H1 (cell line): Measurements from ENCODE around the gene TMEM196. TPM values are rescaled to one million over a fixed set of nuclear protein-coding genes. Genes with fewer than 3 reads are reported as not detected.

Experiments used
- CTCF ChIA-PET: fragments of 300-600 bp; sonication (Branson Sonifier 250); formaldehyde crosslinking; loops from one replicate; lab custom pipeline; 2021; ENCODE audit not compliant: partially characterized antibody; lab: Charles Lee
- POLR2A ChIA-PET: fragments of 300-600 bp; sonication (Branson Sonifier 250); formaldehyde crosslinking; loops from one replicate; lab custom pipeline; 2021; ENCODE audit warnings: inconsistent platforms; ENCODE audit not compliant: partially characterized antibody; lab: Charles Lee
- DNase-seq, 2 experiments: peaks; one replicate each; pipeline versions ENCODE4 v3.0.0 to v3.0.0-alpha.2; 2010 to 2022; ENCODE audit warnings: low spot score in 2 of 2, low read depth in 1 of 2, mixed read lengths in 1 of 2
- FAIRE-seq: peaks from 2 replicates; lab custom pipeline; 2011; peaks lifted over from hg19 to GRCh38; lab: Jason Lieb, UNC
- H2AFZ ChIP-seq: 2 replicates; pipeline ENCODE4 v1.8.1; 2012; ENCODE audit warnings: low read length, inconsistent platforms
- H2AK5ac ChIP-seq: 2 replicates; pipeline ENCODE4 v1.6.1; 2013; ENCODE audit warnings: low read depth, low read length
- H2BK120ac ChIP-seq: replicated peaks from 2 replicates; pipeline ENCODE3; 2013; ENCODE audit warnings: low read depth, low read length, inconsistent platforms
- H2BK12ac ChIP-seq: 2 replicates; pipeline ENCODE4 v1.6.1; 2013; ENCODE audit warnings: low read depth, low read length
- H2BK15ac ChIP-seq: 2 replicates; pipeline ENCODE4 v1.6.1; 2013; ENCODE audit warnings: low read length
- H2BK20ac ChIP-seq: 2 replicates; pipeline ENCODE4 v1.6.1; 2013; ENCODE audit warnings: low read length
- H2BK5ac ChIP-seq: 2 replicates; pipeline ENCODE4 v1.6.1; 2013; ENCODE audit warnings: low read depth, low read length
- H3K14ac ChIP-seq: 2 replicates; pipeline ENCODE4 v1.6.1; 2013; ENCODE audit warnings: inconsistent platforms; ENCODE audit not compliant: insufficient read length
- H3K18ac ChIP-seq: 2 replicates; pipeline ENCODE4 v1.6.1; 2013; ENCODE audit warnings: low read length; ENCODE audit errors: extremely low read depth
- H3K23ac ChIP-seq: 2 replicates; pipeline ENCODE4 v1.6.1; 2013; ENCODE audit warnings: inconsistent platforms; ENCODE audit not compliant: insufficient read length
- H3K23me2 ChIP-seq: 2 replicates; pipeline ENCODE4 v1.6.1; 2013; ENCODE audit warnings: low read depth, low read length
- H3K27ac ChIP-seq: 2 replicates; pipeline ENCODE4 v1.6.1; 2011; ENCODE audit warnings: low read depth, low read length, inconsistent platforms
- H3K27me3 ChIP-seq, 4 experiments: replicated peaks in 1 of 4; 1 replicate in 1 of 4; 2 replicates in 3 of 4; pipeline versions ENCODE4 v1.6.1 to v1.8.1; 2011 to 2013; ENCODE audit warnings: low read length in 3 of 4, mild to moderate bottlenecking in 3 of 4, inconsistent platforms in 2 of 4, mixed read lengths in 2 of 4, moderate library complexity in 1 of 4; ENCODE audit not compliant: control insufficient read depth in 3 of 4, insufficient read depth in 3 of 4; ENCODE audit errors: extremely low read depth in 1 of 4
- H3K36me3 ChIP-seq, 4 experiments: 2 replicates each; pipeline versions ENCODE4 v1.6.1 to v1.8.1; 2011 to 2013; ENCODE audit warnings: mild to moderate bottlenecking in 4 of 4, low read length in 3 of 4, moderate library complexity in 2 of 4, control low read depth in 1 of 4, inconsistent platforms in 1 of 4; ENCODE audit not compliant: insufficient read depth in 4 of 4, control insufficient read depth in 2 of 4
- H3K4ac ChIP-seq: replicated peaks from 2 replicates; pipeline ENCODE3; 2013; ENCODE audit warnings: low read length, low read depth, mixed read lengths, inconsistent platforms; ENCODE audit not compliant: insufficient read length
- H3K4me1 ChIP-seq, 4 experiments: replicated peaks in 1 of 4; 1 replicate in 1 of 4; 2 replicates in 3 of 4; pipeline versions ENCODE4 v1.6.1 to v1.8.1; 2011 to 2013; ENCODE audit warnings: low read length in 3 of 4, inconsistent platforms in 2 of 4, mixed read lengths in 1 of 4; ENCODE audit not compliant: insufficient read depth in 4 of 4, control insufficient read depth in 3 of 4
- H3K4me2 ChIP-seq, 2 experiments: 2 replicates each; pipeline versions ENCODE4 v1.6.1 to v1.8.1; 2011 to 2013; ENCODE audit warnings: low read depth in 2 of 2, low read length in 2 of 2, control low read depth in 1 of 2, inconsistent platforms in 1 of 2, mild to moderate bottlenecking in 1 of 2; ENCODE audit not compliant: insufficient read depth in 1 of 2
- H3K4me3 ChIP-seq, 4 experiments: fragments of 200-600, 300-600 bp in 1 of 4; sonication (generic), shearing (Covaris generic), sonication (Bioruptor Twin) in 1 of 4; 2 replicates each; pipeline versions ENCODE4 v1.5.1 to v1.8.1; 2011 to 2016; ENCODE audit warnings: low read length in 4 of 4, low read depth in 3 of 4, control low read depth in 2 of 4, inconsistent platforms in 2 of 4, mild to moderate bottlenecking in 2 of 4, mixed read lengths in 1 of 4, moderate library complexity in 1 of 4; ENCODE audit not compliant: insufficient read depth in 2 of 4; ENCODE audit errors: extremely low read depth in 1 of 4
- H3K56ac ChIP-seq: replicated peaks from 2 replicates; pipeline ENCODE3; 2013; ENCODE audit warnings: low read depth, mild to moderate bottlenecking, mixed read lengths, low read length, inconsistent platforms; ENCODE audit not compliant: insufficient read length
- H3K79me1 ChIP-seq: 2 replicates; pipeline ENCODE4 v1.6.1; 2013; ENCODE audit warnings: low read depth, low read length, control low read depth
- H3K79me2 ChIP-seq, 2 experiments: 2 replicates each; pipeline versions ENCODE4 v1.6.1 to v1.8.1; 2012 to 2013; ENCODE audit warnings: low read length in 2 of 2, mild to moderate bottlenecking in 2 of 2, inconsistent platforms in 1 of 2; ENCODE audit not compliant: insufficient read depth in 2 of 2, control insufficient read depth in 1 of 2
- H3K9ac ChIP-seq, 4 experiments: replicated peaks in 1 of 4; 1 replicate in 1 of 4; 2 replicates in 3 of 4; pipeline versions ENCODE4 v1.6.1 to v1.8.1; 2011 to 2013; ENCODE audit warnings: low read depth in 3 of 4, low read length in 3 of 4, control low read depth in 2 of 4, mild to moderate bottlenecking in 2 of 4, moderate library complexity in 2 of 4, inconsistent platforms in 1 of 4; ENCODE audit errors: extremely low read depth in 1 of 4
- H3K9me3 ChIP-seq, 2 experiments: 2 replicates each; pipeline versions ENCODE4 v1.6.1 to v1.8.1; 2012 to 2013; ENCODE audit warnings: mild to moderate bottlenecking in 2 of 2, moderate library complexity in 2 of 2, control low read depth in 1 of 2, inconsistent platforms in 1 of 2, low read depth in 1 of 2, low read length in 1 of 2, mixed read lengths in 1 of 2; ENCODE audit not compliant: insufficient read depth in 2 of 2
- H4K20me1 ChIP-seq, 2 experiments: replicated peaks in 1 of 2; 2 replicates each; pipeline versions ENCODE3 to v1.8.1; 2011 to 2013; ENCODE audit warnings: inconsistent platforms in 2 of 2, low read length in 2 of 2, mild to moderate bottlenecking in 1 of 2; ENCODE audit not compliant: insufficient read depth in 2 of 2, control insufficient read depth in 1 of 2
- H4K5ac ChIP-seq: 2 replicates; pipeline ENCODE4 v1.6.1; 2013; ENCODE audit warnings: low read length, low read depth, mixed read lengths, inconsistent platforms; ENCODE audit not compliant: insufficient read length
- H4K8ac ChIP-seq: 2 replicates; pipeline ENCODE4 v1.8.0; 2013; ENCODE audit warnings: mild to moderate bottlenecking, moderate library complexity, low read length, inconsistent platforms; ENCODE audit not compliant: insufficient read depth; ENCODE audit errors: extremely low read depth
- H4K91ac ChIP-seq: replicated peaks from 2 replicates; pipeline ENCODE3; 2013; ENCODE audit warnings: low read length, mixed read lengths, inconsistent platforms; ENCODE audit not compliant: insufficient read length
- CREB1 ChIP-seq: IDR thresholded peaks from 2 replicates; pipeline ENCODE4 v1.6.1; 2012; ENCODE audit warnings: inconsistent platforms
- EZH2 ChIP-seq: fragments of 200-600 bp; sonication (generic); IDR thresholded peaks from 2 replicates; pipeline ENCODE4 v1.7.1; 2012; ENCODE audit warnings: low read depth, mild to moderate bottlenecking, moderate library complexity, low read length, inconsistent platforms; ENCODE audit not compliant: severe bottlenecking
- YY1 ChIP-seq: IDR thresholded peaks from 2 replicates; pipeline ENCODE4 v1.6.1; 2011; ENCODE audit warnings: low read depth, mild to moderate bottlenecking, low read length
- WGBS, 2 experiments: shearing (Covaris generic) in 1 of 2; methylation state at CpG; one replicate each; pipeline versions ENCODE4 v1.1.6 to v1.1.7; 2013 to 2015; ENCODE audit warnings: low lambda C conversion rate in 2 of 2, mixed read lengths in 2 of 2, inconsistent platforms in 1 of 2, low coverage in 1 of 2, missing lambda C conversion rate in 1 of 2; ENCODE audit not compliant: insufficient replicate concordance in 2 of 2, insufficient coverage in 1 of 2, insufficient read length in 1 of 2; ENCODE audit errors: extremely low coverage in 1 of 2, missing lambda C conversion rate in 1 of 2; 5-methylcytosine and 5-hydroxymethylcytosine counted together
- polyA plus RNA-seq, 7 experiments: library from polyadenylated mRNA; depleted of rRNA in 3 of 7; stranded (reverse) in 5 of 7; unstranded in 2 of 7; fragments of >200 nt in 5 of 7; fragments of 200-250 nt in 2 of 7; gene quantifications; 1 replicate in 5 of 7; 2 replicates in 1 of 7; 4 replicates in 1 of 7; pipeline versions ENCODE4 v1.2.1 to v1.2.3, GENCODE V29; 2011 to 2013; ENCODE audit warnings: missing spikeins in 2 of 7, mixed read lengths in 2 of 7
- total RNA-seq: library from RNA; stranded (reverse); fragmentation: NEBNext Ultra II Directional; extraction: Animal tissue kit (Norgen Biotek cat#: 25700); gene quantifications from 2 replicates; pipeline ENCODE4 v1.2.1, GENCODE V29; 2021
- TF ChIP-seq, protein P1 (sequence below): IDR thresholded peaks from 2 replicates; pipeline ENCODE4 v1.6.1; 2012; ENCODE audit warnings: low read length, inconsistent platforms

Gene TMEM196
- total and polyA plus RNA-seq, 2 of the 8 experiments (the other 6 are each of a cell fraction or from before 2014, with no cell fraction given) = 0.06 to 0.07 TPM

DNA sequence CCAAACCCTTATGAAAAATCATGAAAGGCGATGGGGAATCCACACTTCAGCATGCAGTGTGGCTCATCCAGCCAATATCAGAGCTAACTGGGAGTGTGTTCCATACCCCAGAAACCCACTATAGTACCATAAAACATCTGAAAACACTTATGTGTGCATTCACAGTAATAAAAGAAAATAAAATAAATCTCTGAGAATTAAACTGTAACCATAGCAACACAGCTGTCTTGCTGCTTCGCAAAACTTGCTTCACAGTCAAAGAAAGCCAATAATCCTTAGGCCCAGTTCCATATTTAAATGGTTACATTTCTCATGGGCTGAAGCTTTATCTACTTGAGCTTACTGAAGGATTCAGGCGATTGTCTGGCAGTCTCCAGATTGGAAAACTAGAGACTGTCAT, 44.7 kb downstream of the TMEM196 start:
- FAIRE-seq (no peak), DNase-seq (no peak)
- Histone ChIP-seq H3K4ac (no peak overlapping the region), H3K4me3 (no peak overlapping the region), H2BK5ac (no peak overlapping the region), H3K27ac (no peak overlapping the region), H3K9me3 (no peaks in the 10 kb centered on the region), H3K4me1 (no peaks in the 10 kb centered on the region), H2BK12ac (no peak overlapping the region), H3K36me3 (no peaks in the 10 kb centered on the region), H3K18ac (no peak overlapping the region), H3K56ac (no peak overlapping the region), H3K14ac (no peak overlapping the region), H3K23me2 (no peaks in the 10 kb centered on the region), H2BK120ac (no peak overlapping the region), H3K79me1 (no peaks in the 10 kb centered on the region), H3K23ac (no peak overlapping the region), H2BK20ac (no peak overlapping the region), H2BK15ac (no peak overlapping the region), H3K4me2 (no peak overlapping the region), H2AK5ac (no peak overlapping the region), H3K79me2 (no peaks in the 10 kb centered on the region), H4K20me1 (no peaks in the 10 kb centered on the region), H4K8ac (no peak overlapping the region), H3K27me3 (no peaks in the 10 kb centered on the region), H4K91ac (no peak overlapping the region), H4K5ac (no peak overlapping the region), H3K9ac (no peak overlapping the region), H2AFZ (no peak overlapping the region)
- ChIA-PET POLR2A (interaction anchor here (0.8 kb wide), 1 partner anchor 14 kb away, joined by 3 read pairs; no protein-coding TSS in a partner anchor), CTCF (interaction anchor here (0.5 to 2.3 kb wide), 7 partner anchors 13 to 923 kb away, joined by 3 to 7 read pairs (median 4); partner anchors contain the start of gene POLR1F)
- TF ChIP-seq EZH2 = no peak
- no peak for TF ChIP-seq YY1
- no peak for TF ChIP-seq CREB1
- TF ChIP-seq, protein P1, sequence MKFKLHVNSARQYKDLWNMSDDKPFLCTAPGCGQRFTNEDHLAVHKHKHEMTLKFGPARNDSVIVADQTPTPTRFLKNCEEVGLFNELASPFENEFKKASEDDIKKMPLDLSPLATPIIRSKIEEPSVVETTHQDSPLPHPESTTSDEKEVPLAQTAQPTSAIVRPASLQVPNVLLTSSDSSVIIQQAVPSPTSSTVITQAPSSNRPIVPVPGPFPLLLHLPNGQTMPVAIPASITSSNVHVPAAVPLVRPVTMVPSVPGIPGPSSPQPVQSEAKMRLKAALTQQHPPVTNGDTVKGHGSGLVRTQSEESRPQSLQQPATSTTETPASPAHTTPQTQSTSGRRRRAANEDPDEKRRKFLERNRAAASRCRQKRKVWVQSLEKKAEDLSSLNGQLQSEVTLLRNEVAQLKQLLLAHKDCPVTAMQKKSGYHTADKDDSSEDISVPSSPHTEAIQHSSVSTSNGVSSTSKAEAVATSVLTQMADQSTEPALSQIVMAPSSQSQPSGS = no peak
- WGBS, 2 experiments = 87% methylated on average over 3 of the region's 3 CpGs; no CpG with 5 or more reads in 1 of the 2 experiments
